DMS153 (cell line): Measurements from ENCODE around the gene VSX2.

Experiments
- DNase-seq: peaks from one replicate; lab custom pipeline; 2025; lab: John Stamatoyannopoulos, UW

VSX2 gene

DNA sequence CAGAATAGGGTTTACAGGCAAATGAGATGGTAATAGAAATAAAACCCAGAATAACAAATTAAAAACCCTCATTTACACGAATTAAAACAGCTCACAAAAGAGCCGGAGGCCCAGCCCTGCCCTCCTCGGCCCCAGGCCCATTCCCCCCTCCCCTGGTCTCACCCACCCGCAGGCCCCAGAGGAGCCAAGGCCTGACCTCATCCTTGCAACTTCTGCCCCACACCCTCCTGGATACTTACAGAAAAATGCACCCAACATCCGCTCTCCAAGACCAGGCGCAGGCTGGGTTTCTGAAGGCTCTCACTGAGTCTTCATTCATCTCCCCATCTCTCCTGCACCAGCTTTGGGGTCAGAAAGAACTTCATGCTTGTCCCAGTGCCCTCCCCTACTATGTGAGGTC, 16.2 kb upstream of the VSX2 start:
- DNase-seq: no peak

DNA sequence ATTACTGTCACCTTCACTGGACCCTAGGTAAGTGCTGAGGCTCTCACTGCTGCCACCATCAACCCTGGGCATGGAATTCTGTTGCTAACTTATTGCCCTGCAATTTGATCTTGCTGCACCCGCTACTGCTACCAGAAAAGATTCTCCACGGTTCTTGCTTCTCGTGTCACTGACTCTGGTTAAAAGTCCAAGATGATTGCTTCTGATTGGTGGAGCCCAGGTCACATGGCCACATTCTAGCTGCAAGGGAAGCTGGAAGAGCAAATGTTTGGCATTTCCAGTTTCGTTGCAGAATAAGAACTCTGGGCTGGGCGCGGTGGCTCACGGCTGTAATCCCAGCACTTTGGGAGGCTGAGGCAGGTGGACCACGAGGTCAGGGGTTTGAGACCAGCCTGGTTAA, 7.5 kb upstream of the VSX2 start:
- no peak for DNase-seq

DNA sequence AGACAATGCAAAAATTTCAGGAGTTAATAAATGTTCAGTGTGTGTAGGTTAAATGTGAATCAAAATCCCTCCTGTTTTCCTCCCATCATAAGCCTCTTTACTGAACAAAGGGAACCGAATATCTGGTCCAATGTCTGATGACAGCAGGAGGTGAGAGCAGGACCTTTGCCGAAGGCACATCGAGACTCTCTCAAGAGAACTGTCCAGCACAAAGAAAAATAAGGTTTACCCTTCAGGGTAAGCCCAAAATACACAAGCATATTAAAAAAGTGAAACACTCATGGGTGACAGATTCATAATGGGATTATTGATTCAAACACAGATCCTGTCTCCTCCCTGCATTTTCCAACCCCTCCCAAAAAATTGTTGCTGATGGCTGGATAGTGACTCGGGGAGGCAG, 4.2 kb upstream of the VSX2 start:
- DNase-seq: no peak

DNA sequence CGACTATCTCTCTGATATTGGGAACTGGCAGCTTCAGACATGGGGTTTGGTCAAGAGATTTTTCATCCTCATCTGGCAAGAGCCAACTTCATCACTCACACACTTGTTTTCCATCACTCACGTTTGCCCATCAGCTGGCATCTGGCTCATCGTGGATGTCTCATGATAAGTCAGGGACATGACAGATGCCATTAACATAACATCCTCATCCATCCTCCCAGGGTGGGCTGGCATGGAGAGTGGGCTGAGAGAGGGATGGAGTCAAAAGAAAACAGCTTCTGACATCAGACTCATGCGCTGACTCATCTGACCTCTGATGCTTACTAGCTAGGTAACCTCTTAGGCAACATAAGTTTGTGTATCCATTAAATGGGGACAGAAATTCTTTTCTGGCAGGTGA, 1.8 kb upstream of the VSX2 start:
- no peak for DNase-seq

DNA sequence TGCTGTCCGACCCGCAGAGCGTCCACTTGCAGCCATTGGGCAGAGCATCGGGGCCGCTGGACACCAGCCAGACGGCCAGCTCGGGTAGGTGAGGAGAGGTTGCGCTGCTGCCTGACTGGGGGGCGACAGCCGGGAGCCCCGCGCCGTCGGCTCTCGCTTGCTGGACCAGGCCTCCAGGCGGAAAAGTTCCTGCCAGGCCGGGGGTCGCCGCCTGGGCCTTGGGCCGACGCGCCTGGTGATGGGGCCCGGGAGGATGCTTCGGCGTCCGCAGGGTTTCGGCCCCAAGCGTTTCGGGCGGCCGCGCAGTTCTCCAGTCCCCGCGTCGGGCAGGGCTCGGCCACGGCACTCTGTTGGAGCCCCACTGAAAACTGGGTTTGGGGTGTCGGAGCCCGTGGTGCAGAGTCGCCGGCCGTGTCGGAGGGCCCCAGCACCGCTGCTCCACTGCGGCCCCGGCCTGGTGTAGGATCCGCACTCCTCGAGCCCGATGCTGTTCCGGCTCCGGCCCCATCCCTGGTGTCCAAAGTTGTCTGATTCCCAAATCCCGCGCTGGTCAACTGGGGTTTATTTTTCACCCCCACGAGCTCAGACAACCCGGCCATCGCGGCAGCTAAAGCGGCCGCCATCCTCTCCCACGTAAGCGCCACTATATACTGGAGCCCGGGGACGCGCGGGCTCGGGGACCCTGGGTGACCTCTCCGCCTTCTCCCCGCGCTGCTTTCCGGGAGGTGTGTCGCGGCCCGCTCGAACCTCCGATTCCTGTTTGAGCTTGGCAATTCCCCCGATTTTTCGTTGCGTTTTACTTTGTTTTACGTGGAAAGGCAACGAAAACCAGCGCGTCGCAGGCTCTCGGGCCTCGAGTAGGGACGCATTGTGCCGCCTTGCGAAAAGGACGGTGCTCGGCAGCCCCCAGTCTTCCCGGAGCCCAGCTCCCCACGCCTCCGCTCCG, 872 bp downstream of the VSX2 start:
- DNase-seq: no peak

DNA sequence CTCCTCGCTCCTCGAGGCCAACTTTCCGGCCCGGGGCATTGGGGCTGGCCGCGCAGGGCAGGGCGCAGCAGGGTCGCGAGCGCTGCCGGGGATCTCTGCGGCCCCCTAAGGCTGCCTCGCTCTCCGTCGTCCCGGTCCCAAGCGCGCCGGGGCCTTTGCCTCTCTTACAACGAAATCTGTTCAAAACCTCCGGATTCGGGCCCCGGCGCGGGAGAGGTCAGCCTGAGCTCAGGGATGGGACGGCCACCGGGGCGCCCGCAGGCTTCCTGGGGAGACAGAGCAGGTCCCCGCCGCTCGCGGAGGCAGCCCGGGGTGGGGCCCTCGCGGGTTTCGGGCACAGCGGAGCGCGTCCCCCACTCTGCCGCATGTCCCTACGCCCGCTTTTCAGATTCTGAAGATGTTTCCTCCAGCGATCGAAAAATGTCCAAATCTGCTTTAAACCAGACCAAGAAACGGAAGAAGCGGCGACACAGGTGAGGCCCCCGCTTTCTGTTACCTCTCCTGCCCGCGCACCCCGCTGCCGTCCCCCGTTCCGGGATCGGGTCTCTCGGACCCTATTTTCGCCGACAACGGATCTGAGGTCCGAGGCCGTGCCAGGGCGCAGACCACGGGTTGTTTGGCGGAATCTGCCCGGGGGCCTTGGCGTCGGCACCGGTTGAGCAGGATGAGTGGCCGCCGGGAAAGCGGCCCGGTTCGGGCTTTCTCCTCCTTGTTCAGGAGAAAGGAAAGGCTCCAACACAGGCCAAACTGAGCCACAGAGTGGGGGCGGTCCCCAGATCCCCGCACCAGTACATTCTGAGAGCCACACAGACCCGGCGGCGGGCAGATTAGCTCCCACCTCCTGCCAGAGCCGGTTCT, 1.8 kb downstream of the VSX2 start:
- DNase-seq: no peak

DNA sequence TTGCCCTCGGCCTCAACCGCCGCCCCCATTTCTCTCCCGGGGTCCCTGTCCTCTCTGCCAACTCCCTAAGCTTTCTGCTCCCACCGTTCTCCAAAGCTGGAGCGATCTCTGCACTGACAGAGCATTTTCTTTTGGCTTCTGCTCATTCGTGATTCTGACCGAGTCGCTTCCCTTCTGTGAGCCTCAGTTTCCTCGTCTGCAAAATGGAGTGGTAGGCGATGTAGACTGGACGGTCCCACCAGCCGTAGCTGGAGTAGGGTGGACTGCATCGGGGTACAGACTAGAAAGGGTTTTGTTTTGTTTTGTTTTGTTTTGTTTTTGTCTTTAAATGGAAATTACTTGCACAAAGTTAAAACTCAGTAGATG, 2.4 kb downstream of the VSX2 start:
- DNase-seq: no peak

DNA sequence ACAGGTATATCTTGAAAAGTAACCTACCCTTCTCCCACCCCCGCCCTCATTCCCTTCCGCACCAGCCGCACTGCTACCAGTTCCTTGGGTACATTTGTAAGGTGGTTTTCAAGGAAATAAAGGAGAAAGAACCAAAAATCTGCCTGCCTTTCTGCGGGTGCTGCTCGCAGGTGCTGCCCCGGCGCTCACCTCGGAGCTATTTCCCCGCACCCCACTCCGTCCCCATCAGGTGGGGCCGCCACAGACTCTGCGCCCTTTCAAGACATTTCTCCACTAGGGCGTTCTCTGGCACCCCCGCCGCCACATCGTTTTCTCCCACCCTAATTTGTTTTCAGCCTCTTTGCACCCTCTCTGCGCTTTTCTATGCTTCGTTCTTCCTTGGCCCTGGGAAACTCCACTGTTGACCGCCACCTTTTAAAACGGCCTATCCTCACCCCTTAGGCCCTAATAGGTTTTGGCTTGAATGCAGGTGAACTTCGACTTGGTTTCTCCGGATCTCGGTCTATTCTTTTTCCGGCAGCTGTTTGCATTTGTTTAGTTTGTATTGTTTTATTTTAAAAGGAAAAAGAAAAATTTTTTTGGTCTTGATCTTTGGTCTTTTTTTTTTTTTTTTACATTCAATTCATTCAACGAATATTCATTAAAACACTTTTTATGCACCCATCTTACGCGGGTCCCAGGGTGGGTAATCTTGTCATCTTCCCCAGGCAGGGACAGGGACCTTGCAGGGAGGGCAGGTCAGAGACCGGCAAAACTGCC, 3.0 kb downstream of the VSX2 start:
- DNase-seq: no peak

DNA sequence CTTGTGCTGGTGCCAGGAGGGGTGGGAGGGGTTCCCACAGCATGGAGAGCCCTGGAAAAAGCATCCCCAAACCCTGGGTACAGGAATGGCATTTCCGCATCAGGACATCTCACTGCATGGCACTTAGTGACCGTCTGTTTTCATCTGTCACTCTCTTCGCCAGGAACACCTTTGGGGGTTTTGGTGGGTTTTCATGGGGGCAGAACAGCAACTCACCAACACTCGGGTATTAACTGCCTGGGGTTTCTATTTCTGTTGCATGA, 3.5 kb downstream of the VSX2 start:
- no peak for DNase-seq

DNA sequence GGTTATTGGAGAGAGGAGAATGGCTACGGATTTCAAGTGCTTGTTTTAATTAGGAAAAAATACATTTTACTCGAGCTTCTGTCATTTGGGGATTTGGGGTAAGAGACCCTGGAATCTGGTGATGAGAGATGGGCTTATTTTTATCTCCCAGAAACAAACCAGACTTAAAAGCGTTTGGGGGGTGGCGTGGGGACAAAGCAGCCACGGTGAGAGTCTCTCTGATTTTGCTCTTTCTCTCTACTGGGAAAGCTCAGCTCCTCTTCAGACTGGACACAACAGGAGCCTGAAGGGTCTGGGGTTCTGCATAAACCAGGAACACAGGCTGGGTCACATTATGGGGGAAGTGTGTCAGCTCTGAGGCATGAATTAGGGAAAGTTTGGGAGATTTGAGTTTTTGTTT, 3.8 kb downstream of the VSX2 start:
- no peak for DNase-seq

DNA sequence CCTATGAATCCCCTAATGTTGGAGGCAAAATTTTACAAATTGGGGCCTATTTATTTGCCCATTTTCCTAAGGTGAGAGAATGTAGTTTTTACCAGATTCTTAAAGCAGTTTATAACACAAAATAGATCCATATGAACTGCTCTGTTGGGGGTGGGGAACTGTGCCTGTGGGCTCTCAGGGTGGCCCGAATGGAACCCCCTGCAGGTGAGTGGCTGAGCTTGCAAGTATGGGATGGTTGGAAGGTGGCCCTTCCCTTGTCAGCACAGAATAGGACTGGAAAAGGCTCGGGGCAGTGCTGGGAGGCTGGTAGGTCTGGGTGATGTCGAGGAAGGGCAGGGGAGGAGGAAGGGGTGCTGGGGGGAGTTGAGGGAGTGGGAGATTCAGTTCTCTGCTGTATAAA, 4.9 kb downstream of the VSX2 start:
- no peak for DNase-seq

DNA sequence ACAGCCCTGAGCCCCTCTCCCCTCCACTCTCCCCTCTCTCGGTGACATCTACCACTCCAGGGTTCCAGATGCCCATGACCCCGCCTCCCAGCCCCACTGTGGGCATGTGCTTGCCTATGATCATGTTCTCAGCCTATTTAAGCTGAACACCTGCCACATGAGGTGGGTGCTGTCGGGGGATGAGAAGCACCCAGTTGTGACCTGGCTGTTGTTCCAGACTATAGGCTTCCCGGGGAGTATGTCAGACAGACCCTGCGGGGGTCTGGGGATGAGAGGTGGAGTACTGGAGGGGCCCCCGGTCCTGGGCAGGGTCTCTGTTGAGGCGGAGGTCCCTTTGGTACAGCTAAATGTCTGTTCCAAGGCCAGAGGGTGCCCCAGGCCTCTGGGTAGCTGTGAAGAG, 6.0 kb downstream of the VSX2 start:
- DNase-seq: no peak

DNA sequence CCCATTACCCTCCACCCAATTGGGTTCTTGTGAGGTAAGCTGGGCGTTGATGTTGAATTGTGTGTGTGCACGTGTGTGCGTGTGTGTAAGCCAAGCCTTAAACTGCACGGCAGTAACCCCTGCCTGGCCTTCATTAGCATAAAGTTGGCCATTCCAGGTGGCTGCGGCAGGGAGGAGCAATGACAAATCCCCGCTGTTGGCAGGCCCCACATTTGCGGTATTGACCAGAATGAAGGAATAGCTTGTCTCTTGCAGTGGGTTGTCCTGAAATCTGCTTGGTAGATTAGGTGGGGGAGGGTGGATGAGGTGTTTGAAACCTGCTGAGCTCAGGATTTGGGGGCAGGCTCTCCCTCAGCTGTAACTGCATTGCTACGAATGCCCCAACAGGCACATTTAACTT, 7.3 kb downstream of the VSX2 start:
- no peak for DNase-seq

DNA sequence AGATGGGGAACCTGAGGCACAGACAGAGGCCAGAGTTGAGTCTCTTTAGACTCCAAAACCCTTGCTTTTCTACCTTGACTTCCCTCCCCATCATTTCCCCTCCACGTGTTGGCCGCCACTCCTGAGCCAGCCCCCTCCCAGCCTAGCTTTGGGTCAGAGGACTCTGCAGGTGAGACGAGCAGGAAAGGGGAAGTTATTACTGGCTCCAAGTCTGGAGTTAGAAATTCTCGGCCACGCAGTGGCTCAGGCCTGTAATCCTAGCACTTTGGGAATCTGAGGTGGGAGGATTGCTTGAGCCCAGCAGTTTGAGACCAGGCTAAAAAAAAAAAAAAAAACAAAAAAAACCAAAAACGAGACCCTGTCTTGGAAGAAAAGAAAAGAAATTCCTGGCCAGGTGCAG, 8.8 kb downstream of the VSX2 start:
- DNase-seq: no peak

DNA sequence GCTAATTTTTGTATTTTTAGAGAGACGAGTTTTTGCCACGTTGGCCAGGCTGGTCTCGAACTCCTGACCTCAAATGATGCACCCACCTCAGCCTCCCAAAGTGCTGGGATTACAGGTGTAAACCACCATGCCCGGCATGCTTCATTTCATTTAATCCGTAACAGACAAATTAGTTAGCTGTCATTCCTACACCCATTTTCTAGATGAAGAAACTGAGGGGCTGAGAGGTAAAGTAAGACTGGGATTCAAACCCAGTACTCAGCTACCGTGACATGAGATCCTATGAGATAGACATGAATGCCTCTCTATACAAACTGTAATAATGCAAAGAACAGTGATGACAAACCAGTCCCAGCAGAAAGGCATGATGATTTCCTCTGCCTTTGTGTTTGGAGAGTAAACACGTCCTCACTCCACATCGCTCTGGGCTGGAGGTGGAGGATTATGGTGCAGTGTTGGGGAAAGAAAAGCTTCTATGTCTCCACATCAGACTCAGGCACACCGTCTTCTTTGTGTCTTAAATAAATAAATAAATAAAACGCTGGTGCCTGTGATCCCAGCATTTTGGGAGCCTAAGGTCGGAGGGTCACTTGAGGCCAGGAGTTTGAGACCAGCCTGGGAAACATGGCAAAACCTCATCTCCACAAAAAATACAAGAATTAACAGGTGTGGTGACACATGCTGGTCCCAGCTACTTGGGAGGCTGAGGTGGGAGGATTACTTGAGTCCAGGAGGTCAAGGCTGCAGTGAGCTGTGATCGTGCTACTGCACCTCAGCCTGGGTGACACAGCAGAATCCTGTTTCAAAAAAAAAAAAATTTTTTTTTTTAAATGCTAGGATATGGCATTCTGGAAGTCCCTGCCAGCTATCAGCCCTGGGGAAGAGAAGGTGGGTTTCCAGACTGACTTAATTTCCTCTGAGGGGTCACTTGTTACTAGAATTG, 10.5 kb downstream of the VSX2 start:
- peak; percentile 46 for DNase-seq

DNA sequence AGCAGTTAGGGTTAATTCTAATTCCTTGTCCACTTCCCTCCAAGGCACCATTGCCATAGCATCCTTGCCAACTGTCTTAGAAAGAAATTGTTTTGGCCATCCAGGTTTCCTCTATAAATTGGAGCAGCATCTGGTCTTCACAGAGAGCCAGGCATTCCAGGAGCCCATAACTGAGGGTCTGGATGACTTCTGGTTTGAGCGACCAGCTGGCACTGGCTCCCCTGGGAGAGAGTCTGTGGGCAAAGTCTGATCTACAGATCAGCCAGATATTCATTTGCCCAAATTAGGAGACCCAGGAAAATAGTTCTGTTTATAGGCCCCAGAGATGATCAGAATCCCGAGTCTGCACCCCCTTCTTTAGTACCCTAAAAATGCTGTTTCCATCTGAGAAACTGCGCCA, 16.0 kb downstream of the VSX2 start:
- DNase-seq: no peak

DNA sequence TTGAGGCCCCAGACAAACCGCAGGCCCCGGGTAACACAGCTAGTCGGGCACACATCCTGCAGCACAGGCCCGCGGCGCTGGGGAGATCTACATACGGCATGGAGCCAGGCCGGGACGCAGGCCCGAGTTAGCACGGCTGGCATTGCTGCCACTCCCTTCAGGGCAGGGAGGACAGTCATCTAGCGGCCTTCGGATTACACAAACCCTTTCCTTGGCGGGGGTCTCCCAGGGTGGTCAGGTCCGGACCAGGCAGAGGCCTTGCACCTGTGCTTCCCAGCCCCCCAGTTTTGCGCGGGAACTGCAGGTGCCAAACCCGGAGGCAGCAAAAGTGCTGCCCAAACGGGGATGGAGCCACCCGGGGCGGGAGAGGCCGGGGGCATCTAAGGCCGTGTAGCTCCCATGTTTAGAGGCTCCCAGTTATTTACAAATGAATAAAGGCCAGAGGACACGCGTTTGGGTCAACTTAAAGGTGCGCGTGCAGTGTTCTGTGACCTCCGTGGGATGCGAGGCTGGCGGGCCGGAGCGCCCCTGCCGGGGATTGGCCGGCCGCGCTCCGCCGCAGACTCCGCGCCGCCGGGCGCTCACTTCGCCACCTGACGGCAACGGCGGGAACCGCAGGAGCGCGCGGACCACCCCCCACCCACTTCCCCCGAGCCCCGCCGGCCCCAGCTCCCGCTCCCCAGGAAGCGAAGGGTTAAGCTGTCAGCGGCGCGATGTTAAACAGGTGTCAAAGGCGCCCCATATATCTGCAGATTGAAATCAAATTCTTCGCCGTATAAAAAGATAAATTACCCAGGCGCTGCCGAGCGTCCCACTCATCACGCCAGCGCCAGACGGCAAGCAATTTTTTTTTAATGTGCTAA, 18.1 kb downstream of the VSX2 start:
- peak; percentile 29 for DNase-seq

DNA sequence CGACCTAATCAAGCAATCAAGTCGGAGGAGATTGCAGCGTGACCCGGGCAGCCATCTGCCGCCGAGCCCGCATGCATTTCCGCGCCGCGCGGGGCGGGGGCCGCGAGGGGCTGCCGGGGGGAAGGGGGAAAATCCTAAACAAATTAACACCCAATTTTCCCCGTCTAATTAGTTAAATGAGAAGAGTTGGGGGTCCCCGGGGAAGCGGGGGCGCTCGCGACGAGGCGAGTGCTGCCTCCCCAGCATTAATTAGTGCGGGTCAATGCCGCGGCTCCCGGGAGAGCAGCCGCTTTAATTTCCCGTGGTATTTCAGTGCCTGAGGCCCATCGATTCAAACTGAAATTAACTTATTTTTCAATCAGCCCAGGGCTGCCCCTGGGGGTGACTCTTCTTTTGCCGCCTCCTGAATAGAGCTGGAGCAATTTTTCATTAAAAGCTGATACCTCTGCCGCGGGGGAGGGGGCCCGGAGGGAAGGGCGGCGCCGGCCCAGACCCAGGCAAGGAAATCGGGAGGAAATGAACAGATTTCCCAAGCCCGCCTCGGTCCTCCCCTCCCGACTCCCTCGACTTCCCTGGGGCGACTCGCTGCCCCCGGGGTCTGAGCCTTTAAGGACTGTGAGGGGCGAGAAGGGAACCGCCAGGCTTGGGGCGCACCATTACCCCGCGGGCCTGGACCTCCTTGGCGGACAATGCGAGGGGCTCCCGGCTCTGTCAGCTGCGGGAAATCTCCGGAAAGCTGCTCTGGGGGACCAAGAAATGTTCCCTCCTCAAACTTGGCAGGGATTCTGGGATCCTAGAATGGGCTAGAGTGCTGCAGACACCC, 18.9 kb downstream of the VSX2 start:
- DNase-seq: no peak

DNA sequence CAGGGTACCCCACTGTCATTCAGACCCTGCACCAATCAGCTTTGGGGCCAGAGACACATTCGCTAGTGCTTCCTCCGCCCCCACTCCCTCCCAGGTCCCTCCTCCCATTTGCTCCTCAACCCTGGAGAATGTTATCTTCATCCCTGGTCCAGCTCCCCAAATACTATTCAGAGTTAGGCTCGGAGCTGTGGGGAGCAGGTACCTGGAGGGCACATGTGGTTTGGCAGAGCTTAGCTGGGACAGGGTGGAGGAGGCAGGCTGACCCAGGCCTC, 19.5 kb downstream of the VSX2 start:
- no peak for DNase-seq

DNA sequence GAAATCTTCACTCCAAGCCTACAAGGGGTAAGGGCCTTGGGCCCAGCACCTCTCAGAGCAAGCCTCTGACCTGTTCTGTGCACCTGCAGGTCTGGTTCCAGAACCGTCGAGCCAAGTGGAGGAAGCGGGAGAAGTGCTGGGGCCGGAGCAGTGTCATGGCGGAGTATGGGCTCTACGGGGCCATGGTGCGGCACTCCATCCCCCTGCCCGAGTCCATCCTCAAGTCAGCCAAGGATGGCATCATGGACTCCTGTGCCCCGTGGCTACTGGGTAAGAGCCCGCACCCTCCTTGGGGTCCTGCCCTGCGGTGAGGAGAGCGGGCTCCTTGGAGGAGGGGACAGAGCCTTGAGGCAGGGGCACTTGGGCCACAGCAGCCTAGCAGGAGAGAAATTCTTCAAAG, 20.3 kb downstream of the VSX2 start:
- no peak for DNase-seq
